ENCODE results near the gene DBN1. TPM values are rescaled to one million over a fixed set of nuclear protein-coding genes. Genes with fewer than 3 reads are reported as not detected.

DBN1 gene
- total RNA-seq, 1 experiment from 2014 or later, result 195 TPM

- H3K36me3 ChIP-seq (ENCODE audit: control insufficient read depth, insufficient read depth, low read length), result peaks cover 6% of the 10 kb centered on the region
- H3K9me3 ChIP-seq (ENCODE audit: control insufficient read depth, insufficient read depth, low read depth, low read length), result no peaks in the 10 kb centered on the region
- POLR2A ChIA-PET, result no interaction called here
- no peaks in the 10 kb centered on the region for H3K27me3 ChIP-seq (ENCODE audit: control insufficient read depth, insufficient read depth, low read length)
- peaks cover 4% of the 10 kb centered on the region; the same call in 1 of the 2 replicates for H3K4me1 ChIP-seq (ENCODE audit: control insufficient read depth, insufficient read depth, low read length)
- ATAC-seq, result peak; percentile 13
- no peak overlapping the region for H3K27ac ChIP-seq (ENCODE audit: low read length)
- CTCF ChIA-PET, result no interaction called here
- TF ChIP-seq SIN3A (IDR thresholded peaks at IDR 0.05; ENCODE audit: borderline replicate concordance, insufficient read depth, low read depth, low read length), result no peak
- TF ChIP-seq TCF7L2 (IDR thresholded peaks at IDR 0.05; ENCODE audit: low read depth, low read length), result no peak
- no peak for TF ChIP-seq REST (IDR thresholded peaks at IDR 0.05; ENCODE audit: insufficient read depth in 1 of 2, low read depth in 2 of 2, low read length in 1 of 2)
- TF ChIP-seq POLR2AphosphoS5 (IDR thresholded peaks at IDR 0.05; ENCODE audit: low read depth, low read length), result no peak
- TF ChIP-seq CTCF (IDR thresholded peaks at IDR 0.05), result no peak
- in situ Hi-C loops (cut with HindIII; ENCODE audit: low pct_unique_long_range_greater_than_20kb, low sequenced_read_pairs) (no loop called here), intact Hi-C loops (cut with micrococcal nuclease; ENCODE audit: unreplicated experiment) (no loop called here)
- BruUV-seq (replicated peaks), result no TSS peak
- H3K4me3 ChIP-seq (ENCODE audit: low read depth in 2 of 2, low read length in 2 of 2), result no peak overlapping the region
- DNase-seq (ENCODE audit: low read depth, low spot score), result no peak
Measured at GRCh38 chr5:177509991-177510566, 36.6 kb upstream of the DBN1 start.

- ATAC-seq (peak; percentile 17; the same call in 1 of the 2 replicates), DNase-seq (ENCODE audit: low read depth, low spot score) (no peak)
- POLR2A ChIA-PET, result no interaction called here
- no TSS peak for BruUV-seq (replicated peaks)
- intact Hi-C loops (cut with micrococcal nuclease; ENCODE audit: unreplicated experiment), result no loop called here
- Histone ChIP-seq H3K27me3 (ENCODE audit: control insufficient read depth, insufficient read depth, low read length) (no peaks in the 10 kb centered on the region), H3K4me3 (ENCODE audit: low read depth in 2 of 2, low read length in 2 of 2) (no peak within 1 kb of the TSS), H3K4me1 (ENCODE audit: control insufficient read depth, insufficient read depth, low read length) (peaks cover 3% of the 10 kb centered on the region; the same call in 1 of the 2 replicates), H3K9me3 (ENCODE audit: control insufficient read depth, insufficient read depth, low read depth, low read length) (no peaks in the 10 kb centered on the region), H3K27ac (ENCODE audit: low read length) (no peak within 1 kb of the TSS), H3K36me3 (ENCODE audit: control insufficient read depth, insufficient read depth, low read length) (peaks cover 3% of the 10 kb centered on the region)
- in situ Hi-C loops (cut with HindIII; ENCODE audit: low pct_unique_long_range_greater_than_20kb, low sequenced_read_pairs), result no loop called here
- TF ChIP-seq REST (IDR thresholded peaks at IDR 0.05; ENCODE audit: insufficient read depth in 1 of 2, low read depth in 2 of 2, low read length in 1 of 2), result no peak
- TF ChIP-seq POLR2AphosphoS5 (IDR thresholded peaks at IDR 0.05; ENCODE audit: low read depth, low read length), result no peak
- TF ChIP-seq CTCF (IDR thresholded peaks at IDR 0.05), result no peak
- no peak for TF ChIP-seq TCF7L2 (IDR thresholded peaks at IDR 0.05; ENCODE audit: low read depth, low read length)
- TF ChIP-seq SIN3A (IDR thresholded peaks at IDR 0.05; ENCODE audit: borderline replicate concordance, insufficient read depth, low read depth, low read length), result no peak
- CTCF ChIA-PET, result no interaction called here
Measured at GRCh38 chr5:177509381-177509951, 36.0 kb upstream of the DBN1 start, which contains the start of gene DOK3. TSS of gene DOK3 (minus strand) at chr5:177509826. CDS start at chr5:177509540, 286 bp downstream.
